Measurements from ENCODE around the gene MPZL2.
"Not testable (repeated sequence)": the region's sequence is repeated elsewhere in the genome, so short reads cannot be mapped to it uniquely, and the experiment has no call there.

Gene MPZL2

DNA sequence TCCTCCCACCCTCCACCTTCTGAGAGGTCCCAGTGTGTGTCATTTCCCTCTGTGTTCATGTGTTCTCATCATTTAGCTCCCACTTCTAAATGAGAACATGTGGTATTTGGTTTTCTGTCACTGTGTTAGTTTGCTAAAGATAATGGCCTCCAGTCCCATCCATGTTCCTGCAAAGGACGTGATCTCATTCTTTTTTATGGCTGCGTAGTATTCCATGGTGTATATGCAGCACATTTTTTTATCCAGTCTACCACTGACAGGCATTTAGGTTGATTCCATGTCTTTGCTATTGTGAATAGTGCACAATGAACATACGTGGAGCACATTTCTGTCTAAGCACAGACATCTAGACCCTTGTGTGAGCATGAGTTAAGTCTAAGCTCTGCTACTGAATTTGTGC, 46.2 kb upstream of the MPZL2 start:
- no peak for TF ChIP-seq POLR2A (IDR thresholded peaks at IDR 0.05; ENCODE audit: extremely low read depth, insufficient read length)
- TF ChIP-seq, protein P1, sequence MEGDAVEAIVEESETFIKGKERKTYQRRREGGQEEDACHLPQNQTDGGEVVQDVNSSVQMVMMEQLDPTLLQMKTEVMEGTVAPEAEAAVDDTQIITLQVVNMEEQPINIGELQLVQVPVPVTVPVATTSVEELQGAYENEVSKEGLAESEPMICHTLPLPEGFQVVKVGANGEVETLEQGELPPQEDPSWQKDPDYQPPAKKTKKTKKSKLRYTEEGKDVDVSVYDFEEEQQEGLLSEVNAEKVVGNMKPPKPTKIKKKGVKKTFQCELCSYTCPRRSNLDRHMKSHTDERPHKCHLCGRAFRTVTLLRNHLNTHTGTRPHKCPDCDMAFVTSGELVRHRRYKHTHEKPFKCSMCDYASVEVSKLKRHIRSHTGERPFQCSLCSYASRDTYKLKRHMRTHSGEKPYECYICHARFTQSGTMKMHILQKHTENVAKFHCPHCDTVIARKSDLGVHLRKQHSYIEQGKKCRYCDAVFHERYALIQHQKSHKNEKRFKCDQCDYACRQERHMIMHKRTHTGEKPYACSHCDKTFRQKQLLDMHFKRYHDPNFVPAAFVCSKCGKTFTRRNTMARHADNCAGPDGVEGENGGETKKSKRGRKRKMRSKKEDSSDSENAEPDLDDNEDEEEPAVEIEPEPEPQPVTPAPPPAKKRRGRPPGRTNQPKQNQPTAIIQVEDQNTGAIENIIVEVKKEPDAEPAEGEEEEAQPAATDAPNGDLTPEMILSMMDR (IDR thresholded peaks at IDR 0.05; ENCODE audit: low read depth, low read length): no peak
- no peak for TF ChIP-seq MYC (IDR thresholded peaks at IDR 0.05; ENCODE audit: low read depth, low read length)
- TF ChIP-seq, protein P2, sequence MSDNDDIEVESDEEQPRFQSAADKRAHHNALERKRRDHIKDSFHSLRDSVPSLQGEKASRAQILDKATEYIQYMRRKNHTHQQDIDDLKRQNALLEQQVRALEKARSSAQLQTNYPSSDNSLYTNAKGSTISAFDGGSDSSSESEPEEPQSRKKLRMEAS (IDR thresholded peaks at IDR 0.05; ENCODE audit: low read depth, low read length): no peak
- H3K4me3 ChIP-seq (ENCODE audit: low read depth, low read length): no peak overlapping the region

DNA sequence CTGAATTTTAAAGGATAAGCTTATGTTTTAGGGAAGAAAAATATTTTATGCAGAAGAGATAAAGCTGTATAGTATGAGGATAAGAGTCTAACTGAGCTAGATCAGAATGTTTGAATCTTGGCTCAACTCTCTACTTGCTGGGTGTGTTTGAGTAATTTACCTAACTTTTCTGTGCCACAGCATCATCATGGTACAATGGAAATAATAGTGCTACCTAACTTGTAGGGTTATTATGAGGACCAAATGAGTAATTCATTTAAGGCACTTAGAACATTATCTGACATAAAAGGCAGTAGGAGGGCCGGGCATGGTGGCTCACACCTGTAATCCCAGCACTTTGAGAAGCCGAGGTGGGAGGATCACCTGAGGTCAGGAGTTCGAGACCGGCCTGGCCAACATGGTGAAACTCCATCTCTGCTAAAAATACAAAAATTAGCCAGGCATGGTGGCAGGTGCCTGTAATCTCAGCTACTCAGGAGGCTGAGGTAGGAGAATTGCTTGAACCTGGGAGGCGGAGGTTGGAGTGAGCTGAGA, 45.0 kb upstream of the MPZL2 start:
- not testable (repeated sequence) for H3K4me3 ChIP-seq (ENCODE audit: low read depth, low read length); DNase-seq (ENCODE audit: low read depth)

More for the DNA sequence above, 46.2 kb upstream of the MPZL2 start:
- no peak for DNase-seq (ENCODE audit: low read depth)

DNA sequence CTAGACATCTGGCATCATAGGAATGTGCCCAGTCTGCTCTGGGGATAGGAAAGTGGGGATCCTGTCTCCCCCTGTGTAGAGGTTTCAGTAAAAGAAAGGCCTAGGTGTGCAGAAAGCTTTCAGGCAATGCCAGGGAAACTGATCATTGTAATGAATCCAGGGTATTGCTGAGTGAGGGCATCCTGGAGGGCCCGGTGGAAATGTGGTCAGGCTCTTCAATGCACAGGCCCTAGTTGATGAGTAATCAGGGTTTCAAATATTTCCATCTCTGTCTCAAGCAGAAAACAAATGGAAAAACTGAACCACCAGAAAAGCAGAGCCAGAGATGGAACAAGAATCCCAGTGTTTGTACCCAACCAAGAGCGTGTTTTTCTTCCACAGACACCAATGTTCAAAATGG, 42.5 kb upstream of the MPZL2 start:
- TF ChIP-seq, protein P1 (IDR thresholded peaks at IDR 0.05; ENCODE audit: low read depth, low read length): no peak
- no peak for TF ChIP-seq MYC (IDR thresholded peaks at IDR 0.05; ENCODE audit: low read depth, low read length)
- no peak for TF ChIP-seq POLR2A (IDR thresholded peaks at IDR 0.05; ENCODE audit: extremely low read depth, insufficient read length)
- TF ChIP-seq, protein P2 (IDR thresholded peaks at IDR 0.05; ENCODE audit: low read depth, low read length): no peak
- no peak overlapping the region for H3K4me3 ChIP-seq (ENCODE audit: low read depth, low read length)
- DNase-seq (ENCODE audit: low read depth): no peak

DNA sequence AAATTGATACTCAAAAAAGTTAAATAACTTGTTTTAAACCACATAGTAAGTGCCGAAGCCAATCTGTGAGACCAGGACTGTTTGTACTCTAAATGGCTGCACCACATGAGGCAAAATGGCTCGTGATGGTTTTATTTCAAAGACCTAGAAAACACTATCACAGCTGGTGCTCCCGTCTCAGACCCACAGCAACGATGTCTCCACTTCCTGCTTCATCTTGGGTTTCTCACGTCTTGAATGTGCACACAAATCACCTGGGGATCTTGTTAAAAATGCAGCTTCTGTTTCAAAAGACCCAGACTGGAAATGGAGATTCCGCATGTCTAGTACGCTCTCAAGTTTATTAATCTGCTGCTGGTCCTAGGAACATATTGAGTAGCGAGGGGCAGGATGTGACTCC, 41.6 kb upstream of the MPZL2 start:
- no peak for TF ChIP-seq MYC (IDR thresholded peaks at IDR 0.05; ENCODE audit: low read depth, low read length)
- TF ChIP-seq, protein P1 (IDR thresholded peaks at IDR 0.05; ENCODE audit: low read depth, low read length): no peak
- no peak for TF ChIP-seq POLR2A (IDR thresholded peaks at IDR 0.05; ENCODE audit: extremely low read depth, insufficient read length)
- TF ChIP-seq, protein P2 (IDR thresholded peaks at IDR 0.05; ENCODE audit: low read depth, low read length): no peak
- no peak overlapping the region for H3K4me3 ChIP-seq (ENCODE audit: low read depth, low read length)
- DNase-seq (ENCODE audit: low read depth): no peak

DNA sequence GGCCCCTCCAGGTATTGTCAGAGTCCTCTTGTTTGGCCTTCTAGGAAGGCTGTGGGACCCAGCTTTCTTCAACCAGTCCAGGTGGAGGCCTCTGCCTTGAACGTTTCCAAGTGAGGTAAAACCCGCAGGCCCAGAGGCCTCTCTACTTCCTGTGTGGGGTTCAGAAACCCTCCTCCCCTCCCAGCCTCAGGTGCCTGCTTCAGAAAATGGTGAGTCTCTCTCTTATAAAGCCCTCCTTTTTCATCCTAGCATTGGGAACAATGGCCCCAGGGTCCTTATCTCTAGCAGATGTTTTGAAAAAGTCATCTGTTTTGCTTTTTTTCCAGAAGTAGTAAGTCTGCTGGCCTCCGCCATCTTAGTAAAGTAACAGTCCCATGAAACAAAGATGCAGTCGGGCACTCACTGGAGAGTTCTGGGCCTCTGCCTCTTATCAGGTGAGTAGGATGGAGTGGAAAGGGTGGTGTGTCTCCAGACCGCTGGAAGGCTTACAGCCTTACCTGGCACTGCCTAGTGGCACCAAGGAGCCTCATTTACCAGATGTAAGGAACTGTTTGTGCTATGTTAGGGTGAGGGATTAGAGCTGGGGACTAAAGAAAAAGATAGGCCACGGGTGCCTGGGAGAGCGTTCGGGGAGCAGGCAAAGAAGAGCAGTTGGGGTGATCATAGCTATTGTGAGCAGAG, 40.6 kb upstream of the MPZL2 start, which contains the start of gene CD3E:
TSS of gene CD3E (plus strand) at position 163 of the 681 bp plus-strand sequence. CDS start at position 386, 223 bp downstream.
- TF ChIP-seq, protein P1 (IDR thresholded peaks at IDR 0.05; ENCODE audit: low read depth, low read length): no peak
- TF ChIP-seq, protein P2 (IDR thresholded peaks at IDR 0.05; ENCODE audit: low read depth, low read length): no peak
- no peak for TF ChIP-seq MYC (IDR thresholded peaks at IDR 0.05; ENCODE audit: low read depth, low read length)
- TF ChIP-seq POLR2A (IDR thresholded peaks at IDR 0.05; ENCODE audit: extremely low read depth, insufficient read length): no peak
- H3K4me3 ChIP-seq (ENCODE audit: low read depth, low read length): no peak within 1 kb of the TSS
- DNase-seq (ENCODE audit: low read depth): no peak

DNA sequence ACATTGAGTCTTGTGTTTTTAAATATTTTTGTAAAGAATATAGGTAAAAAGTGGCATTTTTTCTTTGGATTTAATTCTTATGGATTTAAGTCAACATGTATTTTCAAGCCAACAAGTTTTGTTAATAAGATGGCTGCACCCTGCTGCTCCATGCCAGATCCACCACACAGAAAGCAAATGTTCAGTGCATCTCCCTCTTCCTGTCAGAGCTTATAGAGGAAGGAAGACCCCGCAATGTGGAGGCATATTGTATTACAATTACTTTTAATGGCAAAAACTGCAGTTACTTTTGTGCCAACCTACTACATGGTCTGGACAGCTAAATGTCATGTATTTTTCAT, 40.1 kb upstream of the MPZL2 start:
- H3K4me3 ChIP-seq (ENCODE audit: low read depth, low read length): no peak overlapping the region
- no peak for DNase-seq (ENCODE audit: low read depth)
- TF ChIP-seq, protein P1 (IDR thresholded peaks at IDR 0.05; ENCODE audit: low read depth, low read length): no peak
- TF ChIP-seq POLR2A (IDR thresholded peaks at IDR 0.05; ENCODE audit: extremely low read depth, insufficient read length) (no peak), MYC (IDR thresholded peaks at IDR 0.05; ENCODE audit: low read depth, low read length) (no peak)
- TF ChIP-seq, protein P2 (IDR thresholded peaks at IDR 0.05; ENCODE audit: low read depth, low read length): no peak
